ENCODE data around the gene PDE7B.
"Not testable (repeated sequence)": the region's sequence is repeated elsewhere in the genome, so short reads cannot be mapped to it uniquely, and the experiment has no call there.

PDE7B gene

DNA sequence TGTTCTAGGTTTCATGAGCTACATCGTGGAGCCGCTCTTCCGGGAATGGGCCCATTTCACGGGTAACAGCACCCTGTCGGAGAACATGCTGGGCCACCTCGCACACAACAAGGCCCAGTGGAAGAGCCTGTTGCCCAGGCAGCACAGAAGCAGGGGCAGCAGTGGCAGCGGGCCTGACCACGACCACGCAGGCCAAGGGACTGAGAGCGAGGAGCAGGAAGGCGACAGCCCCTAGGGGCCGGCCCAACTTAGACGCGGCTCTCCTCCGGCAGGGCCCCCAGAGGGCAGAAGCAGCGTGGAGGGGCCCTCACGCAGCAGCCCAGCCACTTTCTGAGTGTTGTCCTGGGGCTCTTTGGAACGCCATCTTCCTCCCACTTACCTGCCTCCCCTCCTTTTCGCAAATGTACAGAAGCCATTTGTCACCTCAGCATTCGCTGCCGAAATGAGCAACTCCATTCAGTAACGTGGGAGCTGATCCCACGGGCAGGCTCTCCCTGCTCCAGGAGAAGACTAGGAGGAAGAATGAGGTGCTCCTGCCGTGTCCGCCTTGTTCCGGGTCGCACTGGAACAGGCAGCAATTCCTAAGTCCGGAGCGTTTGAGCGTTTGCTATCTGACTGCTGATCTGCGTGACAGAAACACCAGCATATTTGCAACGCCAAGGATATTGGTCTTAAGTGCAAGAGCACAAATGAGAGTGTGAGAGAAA, 340.3 kb downstream of the PDE7B start:
- no peak for DNase-seq (ENCODE audit: low read depth)

DNA sequence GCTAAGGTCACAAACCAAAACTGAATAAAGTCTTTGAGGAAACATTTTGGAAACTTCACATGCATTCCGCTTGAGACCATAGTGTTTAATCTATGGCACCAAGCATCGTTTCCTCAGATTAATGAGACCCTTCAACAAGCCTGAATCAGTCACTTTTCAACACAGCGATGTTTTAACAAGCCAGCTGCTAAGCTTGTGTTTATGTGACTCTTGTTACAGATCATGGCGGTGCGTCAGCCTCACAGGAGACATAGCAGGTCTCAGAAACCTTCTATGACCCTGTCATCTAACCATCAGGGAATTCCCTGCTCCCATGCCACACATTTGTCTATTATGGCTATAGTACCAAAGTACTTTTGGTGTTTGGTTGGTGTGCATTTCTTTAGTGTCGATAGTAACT, 341.4 kb downstream of the PDE7B start:
- DNase-seq (ENCODE audit: low read depth), result no peak

DNA sequence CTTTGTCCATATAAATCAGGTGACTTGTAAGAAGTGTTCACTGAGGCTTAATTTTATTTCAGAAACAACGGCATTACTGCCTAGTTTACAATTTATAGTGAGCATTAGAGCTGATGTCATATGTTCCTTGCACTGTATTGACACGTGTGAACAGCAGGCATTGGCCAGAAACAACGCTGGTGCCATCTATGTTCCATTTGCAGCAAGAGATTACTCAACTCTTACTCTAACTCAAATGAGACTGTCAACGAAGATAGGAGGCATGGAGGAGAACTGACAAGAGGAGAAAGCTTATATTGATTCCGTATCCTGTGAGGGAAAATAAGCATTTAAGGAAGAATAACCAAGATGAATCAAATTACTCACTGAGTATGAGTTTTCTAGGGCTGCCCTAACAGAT, 350.2 kb downstream of the PDE7B start:
- DNase-seq (ENCODE audit: low read depth), result no peak

DNA sequence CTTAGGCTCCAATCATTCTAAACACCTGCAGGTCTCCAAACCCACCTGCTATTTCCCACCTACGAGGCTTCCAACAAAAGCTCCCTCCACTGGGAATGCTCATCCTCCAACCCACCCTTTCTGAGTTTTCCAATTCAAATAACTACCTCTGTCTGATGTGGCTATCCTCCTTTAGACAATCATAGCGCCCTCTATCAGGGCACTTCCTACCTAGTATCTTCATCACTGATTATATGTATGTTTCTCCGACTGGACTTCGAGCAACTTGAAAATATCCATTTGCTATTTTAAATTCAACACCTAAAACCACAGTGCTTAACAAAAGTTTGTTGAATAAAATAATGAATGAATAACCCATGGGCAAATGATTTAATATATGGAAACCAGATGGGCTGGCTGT, 357.3 kb downstream of the PDE7B start:
- no peak for DNase-seq (ENCODE audit: low read depth)

DNA sequence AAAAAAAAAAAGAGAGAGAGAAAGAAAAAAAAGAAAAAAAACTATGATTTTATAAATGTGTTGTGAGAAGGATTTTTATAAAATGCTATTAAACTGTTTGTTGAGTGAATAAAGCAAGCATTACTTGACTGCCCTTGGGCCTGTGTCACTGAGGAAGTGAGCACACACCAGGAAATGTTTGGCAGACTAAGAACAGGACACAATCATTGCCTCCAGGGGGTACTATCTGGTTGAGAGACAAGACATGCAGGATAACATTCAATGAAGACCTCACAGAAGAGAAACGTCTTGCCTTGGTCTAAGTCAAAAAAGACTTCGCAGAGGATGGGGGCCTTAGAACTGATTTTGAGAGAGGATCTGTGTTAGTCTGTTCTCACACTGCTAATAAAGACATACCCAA, 358.0 kb downstream of the PDE7B start:
- no peak for DNase-seq (ENCODE audit: low read depth)

DNA sequence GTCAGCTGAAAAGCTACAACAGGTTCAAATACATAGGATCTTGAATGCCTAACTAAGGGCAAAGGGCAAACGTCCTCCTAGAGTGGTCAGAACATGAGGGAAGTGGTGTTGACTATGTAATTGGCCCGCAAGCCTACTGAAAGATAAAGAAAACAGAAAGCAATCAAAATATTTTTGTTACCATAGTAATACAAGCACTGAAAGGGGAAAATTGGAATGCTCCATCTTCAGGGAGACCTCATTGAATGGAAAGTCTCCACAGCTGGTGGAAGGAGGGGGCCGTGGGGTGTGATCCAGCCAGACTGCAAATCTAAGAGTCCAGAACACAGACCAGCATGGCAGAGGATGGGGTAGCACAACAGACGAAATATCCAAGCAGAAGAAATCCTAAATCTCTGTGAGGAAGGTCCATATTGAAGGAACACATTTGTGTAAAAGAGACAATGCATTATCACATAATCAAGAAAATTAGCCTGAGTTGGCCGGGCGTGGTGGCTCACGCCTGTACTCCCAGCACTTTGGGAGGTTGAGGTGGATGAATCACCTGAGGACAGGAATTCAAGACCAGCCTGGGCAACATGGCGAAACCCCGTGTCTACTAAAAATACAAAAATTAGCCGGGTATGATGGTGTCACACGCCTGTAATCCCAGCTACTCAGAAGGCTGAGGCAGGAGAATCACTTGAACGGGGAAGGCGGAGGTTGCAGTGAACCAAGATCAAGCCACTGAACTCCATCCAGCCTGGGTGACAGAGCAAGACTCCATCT, 359.1 kb downstream of the PDE7B start:
- DNase-seq (ENCODE audit: low read depth), result no peak

DNA sequence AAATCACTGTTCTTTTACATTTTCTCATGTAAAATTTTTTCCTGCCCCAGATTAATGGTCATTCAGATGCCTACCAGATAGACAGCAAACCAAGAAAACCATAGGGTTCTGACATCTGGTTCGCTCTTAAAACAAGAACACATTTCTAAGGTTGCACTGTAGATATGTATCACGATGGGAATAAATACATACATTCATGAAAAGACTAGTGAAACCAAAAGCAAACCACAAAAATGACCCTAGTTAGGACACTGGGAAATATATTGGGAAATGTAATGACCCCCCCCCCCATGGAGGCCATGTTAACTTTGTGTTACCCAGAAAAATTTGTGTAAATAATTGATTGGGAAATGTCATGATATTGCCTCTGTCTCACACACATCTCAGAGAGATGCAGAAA, 361.1 kb downstream of the PDE7B start:
- no peak for DNase-seq (ENCODE audit: low read depth)

DNA sequence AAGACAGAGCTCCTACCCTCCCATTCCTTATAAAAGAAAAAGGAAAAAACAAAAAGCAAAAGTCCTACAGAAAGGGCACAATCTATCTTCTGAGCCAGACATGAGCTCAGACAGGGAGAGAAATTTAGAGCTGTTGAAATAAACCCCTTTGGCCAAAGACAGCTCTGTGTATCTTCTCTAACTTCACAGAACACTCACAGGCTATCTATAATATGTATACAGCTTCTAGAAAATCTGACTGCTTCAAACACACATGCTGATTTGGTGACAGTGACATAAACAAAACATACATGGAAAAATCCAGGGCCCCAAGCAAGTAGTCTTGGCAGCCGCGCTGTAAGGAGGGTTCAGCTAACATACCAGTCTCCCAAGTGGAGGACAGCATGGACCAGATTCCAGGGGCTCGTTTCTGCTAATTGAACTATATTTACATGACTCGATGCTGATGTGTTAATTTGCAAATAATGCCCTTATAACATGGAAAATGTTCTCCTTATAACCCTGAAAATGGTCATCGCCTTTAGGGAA, 361.6 kb downstream of the PDE7B start:
- no peak for DNase-seq (ENCODE audit: low read depth)

DNA sequence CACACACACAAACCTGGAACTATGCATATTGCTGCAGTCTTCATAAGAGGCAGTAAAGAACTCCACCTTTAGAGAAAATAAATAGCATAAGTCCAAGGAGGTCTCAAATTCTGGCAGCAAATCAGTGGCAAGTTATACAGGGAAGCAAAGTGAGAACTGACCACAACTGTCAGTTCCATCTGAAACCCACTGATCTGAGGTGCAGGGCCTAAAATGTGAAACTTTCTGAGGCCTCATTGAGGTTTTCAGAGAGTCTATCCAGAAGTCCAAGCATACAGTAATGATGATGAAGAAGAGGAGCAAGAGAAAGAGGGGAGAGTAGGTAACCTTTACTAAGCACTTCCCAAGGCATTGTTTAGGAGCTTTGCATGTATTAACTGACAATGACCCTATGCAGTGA, 362.4 kb downstream of the PDE7B start:
- DNase-seq (ENCODE audit: low read depth), result no peak

DNA sequence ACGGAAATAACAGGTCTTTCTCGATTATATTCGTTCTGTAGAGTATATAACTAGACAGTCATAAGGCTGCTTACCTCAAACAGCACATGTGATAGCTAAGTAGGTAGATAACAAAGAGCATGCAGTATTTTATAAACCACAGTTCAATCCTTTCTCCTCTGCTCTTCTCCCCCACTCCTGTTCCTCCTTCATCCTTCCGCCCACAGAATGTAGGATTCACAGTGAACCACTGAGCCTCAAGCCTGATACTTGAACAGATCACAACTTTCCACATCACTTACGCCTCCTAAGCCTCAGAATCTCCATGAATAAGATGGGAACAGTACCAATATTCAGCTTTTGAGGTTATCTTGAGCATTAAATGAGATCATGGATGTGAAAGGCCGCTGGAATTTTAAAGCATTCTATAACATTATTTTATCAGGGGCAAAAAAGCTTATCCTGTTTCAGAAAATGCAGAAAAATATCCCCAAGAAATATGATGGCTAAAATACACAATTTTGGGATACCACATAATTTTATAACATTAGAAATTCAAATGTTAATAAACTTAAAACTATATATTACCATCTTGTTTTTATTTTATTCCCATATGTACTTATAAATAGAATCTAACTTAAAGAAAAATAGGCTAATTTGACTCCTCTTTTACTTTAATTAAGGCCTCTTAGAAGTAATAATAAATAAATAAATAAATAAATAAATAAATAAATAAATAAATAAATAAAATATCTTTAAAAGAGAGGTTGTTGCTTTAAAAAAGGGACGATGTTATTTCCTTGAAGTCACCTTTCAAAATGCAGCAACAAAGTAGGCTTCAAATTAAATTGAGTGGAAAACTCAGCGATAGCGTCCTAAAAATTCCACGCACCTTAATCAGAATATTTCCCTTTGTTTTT, 365.3 kb downstream of the PDE7B start:
- DNase-seq (ENCODE audit: low read depth), result no peak

DNA sequence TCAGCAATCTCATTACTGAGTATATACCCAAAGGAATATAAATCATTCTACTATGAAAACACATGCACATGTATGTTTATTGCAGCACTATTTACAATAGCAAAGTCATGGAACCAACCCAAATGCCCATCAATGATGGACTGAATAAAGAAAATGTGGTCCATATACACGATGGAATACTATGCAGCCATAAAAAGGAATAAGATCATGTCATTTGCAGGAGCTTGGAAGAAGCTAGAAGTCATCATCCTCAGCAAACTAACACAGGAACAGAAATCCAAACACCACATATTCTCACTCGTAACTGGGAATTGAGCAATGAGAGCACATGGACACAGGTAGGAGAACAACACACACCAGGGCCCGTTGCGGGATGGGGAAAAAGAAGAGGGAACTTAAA, 373.5 kb downstream of the PDE7B start:
- not testable (repeated sequence) for DNase-seq (ENCODE audit: low read depth)

DNA sequence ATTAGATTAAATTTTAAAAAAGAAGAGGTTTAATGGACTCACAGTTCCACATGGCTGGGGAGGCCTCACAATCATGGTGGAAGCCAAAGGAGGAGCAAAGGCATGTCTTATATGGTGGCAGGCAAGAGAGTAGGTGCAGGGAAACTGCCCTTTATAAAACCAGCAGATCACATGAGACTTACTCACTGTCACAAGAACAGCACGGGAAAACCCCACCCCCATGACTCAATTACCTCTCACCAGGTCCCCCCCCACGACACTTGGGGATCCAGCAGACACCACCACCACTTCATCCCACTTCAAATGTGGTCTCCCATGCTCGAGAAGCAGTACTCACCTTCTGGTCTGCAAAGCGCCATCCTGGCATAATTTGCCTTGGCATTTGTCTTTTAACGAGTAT, 374.0 kb downstream of the PDE7B start:
- no peak for DNase-seq (ENCODE audit: low read depth)

DNA sequence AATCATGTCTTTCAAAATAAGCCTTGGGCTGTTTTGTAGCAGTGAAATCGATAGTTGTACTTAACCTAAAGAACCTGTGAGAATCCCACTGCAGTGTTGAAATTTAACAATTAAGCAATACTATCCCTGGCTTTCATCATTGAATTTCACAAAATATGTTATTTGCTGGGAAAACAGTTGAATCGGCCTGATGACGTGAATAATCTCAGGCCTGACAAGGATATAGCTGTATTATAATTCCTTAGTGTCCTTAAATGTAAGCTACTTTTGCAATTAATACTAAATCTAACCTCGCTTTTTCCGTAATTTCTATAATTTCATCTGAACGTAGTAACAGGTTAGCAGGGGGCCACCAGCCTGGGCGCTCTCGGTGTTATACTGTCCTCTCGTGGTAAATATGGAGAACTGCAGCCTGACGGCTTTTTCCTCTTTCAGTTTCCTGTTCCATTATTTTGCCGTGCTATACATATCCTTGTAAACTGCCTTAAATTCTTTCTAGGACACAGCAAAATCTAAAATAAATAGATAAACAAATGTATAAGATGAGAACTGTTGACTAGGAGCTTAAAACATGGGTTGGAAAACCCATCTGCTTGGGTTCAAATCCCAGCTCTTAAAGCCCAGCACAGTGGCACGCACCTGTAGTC, 374.6 kb downstream of the PDE7B start:
- DNase-seq (ENCODE audit: low read depth), result peak; percentile 43

DNA sequence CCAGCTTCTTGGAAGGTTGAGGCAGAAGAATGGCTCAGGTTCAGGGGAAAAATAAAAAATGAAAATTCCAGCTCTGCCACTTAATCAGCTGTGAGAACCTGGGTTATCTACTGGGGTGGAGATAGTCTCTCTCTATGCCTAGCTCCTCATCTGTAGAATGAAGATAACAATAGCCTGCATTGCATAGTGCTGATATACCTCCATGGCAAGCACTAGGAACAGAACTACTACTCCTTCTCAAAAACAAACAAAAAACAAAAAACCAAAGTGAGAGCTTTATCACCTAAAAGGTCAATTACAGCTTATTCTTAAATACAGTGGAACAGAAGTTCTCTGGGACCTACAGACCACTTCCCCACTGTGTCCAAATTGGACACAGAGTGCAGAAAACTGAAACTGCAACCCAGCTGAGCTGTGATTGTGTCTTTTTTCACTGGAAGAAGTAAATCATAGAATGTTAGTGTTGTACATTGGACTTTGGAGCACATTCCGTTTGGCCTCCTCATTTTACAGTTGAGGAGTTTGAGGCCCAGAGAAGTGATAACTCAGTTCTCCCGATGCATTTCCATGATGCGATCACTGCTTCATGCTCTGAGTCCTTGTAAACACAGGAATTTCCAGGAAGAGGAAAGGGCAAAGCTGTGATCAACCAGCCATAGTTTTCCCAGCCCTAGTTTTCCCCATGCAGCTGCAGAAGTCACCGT, 375.3 kb downstream of the PDE7B start:
- DNase-seq (ENCODE audit: low read depth), result no peak

DNA sequence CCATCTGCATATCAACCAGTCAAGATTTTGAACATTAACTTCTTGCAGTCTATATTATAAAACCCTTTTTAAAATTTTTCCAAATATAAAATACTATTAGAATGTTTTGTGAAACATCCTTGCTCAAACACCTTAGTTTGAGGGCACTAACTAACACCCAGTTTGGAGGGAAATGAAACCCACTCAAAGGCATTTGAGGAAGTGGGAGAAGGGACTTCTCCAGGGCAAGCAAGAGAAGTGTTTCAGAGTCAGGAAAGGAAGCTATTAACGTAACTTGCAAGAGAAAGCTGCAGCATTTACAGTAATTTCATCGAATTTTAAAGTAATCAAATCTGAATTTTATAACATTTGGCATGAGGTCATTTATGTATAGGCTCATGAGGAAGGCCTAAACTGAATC, 377.3 kb downstream of the PDE7B start:
- DNase-seq (ENCODE audit: low read depth), result no peak

DNA sequence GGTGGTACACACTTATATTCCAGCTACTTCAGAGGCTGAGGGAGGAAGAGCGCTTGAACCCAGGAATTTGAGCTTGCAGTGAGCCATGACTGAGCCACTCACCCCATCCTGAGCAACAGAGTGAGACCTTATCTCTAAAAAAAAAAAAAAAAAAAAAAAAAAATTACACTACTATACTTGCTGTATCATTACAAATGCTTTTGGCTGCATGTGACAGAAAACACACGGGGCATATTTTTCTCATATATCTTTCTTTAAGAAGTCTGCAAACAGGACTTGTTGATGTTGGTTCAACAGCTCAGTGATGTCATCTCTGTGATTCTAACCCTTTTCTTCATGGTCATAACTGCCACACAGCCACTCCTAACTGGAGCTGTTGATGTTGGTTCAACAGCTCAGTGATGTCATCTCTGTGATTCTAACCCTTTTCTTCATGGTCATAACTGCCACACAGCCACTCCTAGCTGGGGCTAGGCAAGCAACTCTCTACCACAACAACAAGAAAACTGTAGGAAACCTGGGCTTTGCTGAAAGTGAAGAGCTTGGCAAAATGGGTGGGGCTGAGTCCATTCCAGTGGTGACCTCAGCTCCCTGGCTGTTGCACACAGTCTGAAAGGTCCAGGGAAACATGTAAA, 378.8 kb downstream of the PDE7B start:
- DNase-seq (ENCODE audit: low read depth), result no peak

DNA sequence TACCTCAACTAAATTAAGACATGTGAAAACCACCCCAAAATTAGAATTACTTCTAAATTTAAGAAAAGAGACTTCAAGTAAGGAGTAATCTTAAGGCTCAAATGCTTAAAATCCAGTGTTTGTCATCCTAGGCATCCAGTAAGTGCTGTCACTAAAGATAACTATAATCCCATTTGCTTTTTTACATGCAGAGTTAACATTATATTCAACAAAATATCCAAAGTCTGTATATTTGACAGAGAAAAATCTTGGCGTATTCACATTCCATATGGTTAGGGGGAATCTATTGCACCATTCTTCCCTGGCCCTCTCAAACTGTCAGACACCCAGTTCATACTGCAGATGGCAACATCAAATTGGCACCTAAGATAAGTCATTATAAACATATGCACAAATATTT, 381.2 kb downstream of the PDE7B start:
- no peak for DNase-seq (ENCODE audit: low read depth)

DNA sequence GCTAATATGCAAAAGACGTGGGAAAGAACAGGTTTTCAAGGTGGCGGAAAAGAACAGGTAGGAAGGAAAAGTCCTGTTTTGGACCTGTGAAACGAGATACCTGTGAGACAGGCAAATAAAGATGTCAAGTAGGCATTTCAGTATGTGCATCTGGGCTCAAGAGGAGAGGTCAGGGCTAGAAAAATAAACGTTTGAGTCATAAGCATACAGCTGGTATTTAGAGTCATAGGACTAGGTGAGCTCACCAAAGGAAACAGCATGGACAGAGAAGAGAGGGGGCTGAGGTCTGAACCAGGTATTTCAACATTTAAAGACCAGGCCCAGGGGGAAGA, 383.7 kb downstream of the PDE7B start:
- DNase-seq (ENCODE audit: low read depth), result no peak

DNA sequence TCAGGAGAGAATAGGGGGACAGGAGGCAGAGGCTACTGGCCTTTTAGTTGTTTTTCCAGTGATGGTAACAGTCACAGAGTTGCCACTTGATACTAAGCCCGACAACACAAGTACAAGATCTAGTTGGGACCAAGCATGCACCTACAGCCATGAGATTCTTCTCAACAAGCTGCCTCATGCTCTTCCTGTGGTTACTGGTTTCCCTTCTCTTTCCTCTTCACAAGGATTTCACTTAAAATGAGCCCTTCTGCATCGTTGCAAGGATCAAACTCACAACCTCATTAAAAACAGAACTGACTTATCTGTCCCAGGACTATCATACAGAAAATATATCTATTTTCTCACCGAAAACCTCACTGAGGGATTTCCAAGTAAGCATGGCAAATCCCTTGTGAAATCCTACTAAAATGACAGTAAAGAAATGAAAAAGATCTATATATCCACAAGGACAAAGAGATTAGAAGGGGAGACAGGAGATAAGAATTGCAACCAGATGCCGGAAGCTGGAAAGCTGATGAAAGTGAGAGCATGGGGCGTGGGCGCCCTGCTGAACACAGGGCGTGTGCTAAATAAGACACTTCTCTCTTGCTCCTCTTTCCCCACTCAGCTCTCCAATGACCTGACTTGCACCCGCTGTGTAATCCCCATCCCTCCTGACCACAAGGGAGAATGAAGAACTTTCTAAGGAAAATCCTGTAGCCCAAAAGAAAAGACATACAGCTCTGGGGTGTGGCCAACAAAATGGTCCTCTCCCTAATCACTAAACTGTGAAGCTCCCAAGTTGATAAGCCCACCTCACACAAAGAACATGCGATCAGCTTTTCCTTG, 385.2 kb downstream of the PDE7B start:
- no peak for DNase-seq (ENCODE audit: low read depth)

DNA sequence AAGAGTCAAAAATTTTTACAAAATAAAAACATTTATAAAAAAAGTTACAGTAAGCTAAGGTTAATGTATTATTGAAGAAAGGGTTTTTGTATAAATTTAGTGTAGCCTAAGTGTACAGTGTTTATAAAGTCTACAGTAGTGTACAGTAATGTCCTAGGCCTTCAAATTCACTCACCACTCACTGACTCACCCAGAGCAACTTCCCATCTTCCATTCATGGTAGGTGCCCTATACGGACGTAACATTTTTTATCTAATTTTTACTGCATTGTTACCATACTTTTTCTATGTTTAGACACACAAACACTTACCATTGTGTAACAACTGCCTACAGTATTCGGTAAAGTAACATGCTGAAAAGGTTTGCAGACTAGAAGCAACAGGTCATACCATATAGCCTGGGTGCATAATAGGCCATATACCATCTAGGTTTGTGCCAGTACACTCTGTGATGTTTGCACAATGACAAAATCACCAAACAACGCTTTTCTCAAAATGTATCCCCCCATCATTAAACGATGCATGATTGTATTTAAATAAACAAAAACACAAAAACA, 392.6 kb downstream of the PDE7B start:
- no peak for DNase-seq (ENCODE audit: low read depth)
